ENCODE results near the gene RIMKLB.

Gene RIMKLB

DNA sequence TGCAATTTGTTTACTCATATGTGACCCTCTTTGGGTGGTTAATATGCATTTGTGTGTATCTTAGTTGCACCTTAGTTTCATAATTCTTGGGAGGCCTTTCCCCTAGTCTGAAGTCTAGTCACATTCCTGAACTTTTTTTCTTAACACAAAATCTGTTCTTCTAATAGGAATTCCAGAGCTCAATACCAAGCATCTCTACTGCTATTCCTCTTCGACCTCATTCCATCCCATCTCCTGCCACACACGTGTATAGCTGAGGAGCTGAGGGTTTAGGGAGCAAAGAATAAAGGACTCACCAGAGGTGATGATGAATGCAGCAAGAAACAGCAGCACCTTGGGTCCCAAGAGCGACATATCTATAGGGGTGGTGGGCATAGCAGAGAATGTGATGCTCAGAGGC lies 36.0 kb upstream of the RIMKLB start:
- in situ Hi-C loops (cut with HindIII; ENCODE audit: low pct_ligation_motif_present, low sequenced_read_pairs): no loop called here
- Histone ChIP-seq H3K36me3 (replicated peaks) (no peaks in the 10 kb centered on the region), H3K4me3 (ENCODE audit: low read depth, low read length) (no peak overlapping the region), H3K27ac (no peak overlapping the region), H3K27me3 (replicated peaks) (no peaks in the 10 kb centered on the region)
- TF ChIP-seq CTCF (IDR thresholded peaks at IDR 0.05; ENCODE audit: low read depth, low read length, missing control alignments): no peak
- DNase-seq: no peak

DNA sequence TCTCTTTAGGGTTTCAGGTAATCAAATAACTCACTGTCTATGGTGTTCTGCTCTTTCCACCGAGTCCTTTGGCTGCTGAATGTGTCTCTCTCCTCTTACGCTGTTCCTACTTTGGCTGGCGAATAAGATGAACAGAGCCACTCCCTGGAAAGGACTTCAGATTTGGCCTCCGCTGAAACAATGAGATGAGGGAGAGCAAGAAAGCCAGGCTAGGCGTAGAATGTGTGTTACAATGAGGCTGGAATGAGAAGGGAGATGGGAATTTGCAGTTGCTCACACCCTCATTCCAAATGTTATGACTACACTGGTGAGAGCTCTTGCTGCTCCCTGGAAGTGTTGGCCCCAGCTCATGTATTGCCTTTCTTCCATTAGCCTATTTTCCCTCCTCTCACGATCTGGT lies 35.2 kb upstream of the RIMKLB start, which contains the start of gene MFAP5:
TSS of gene MFAP5 (minus strand) at position 234 of the 400 bp plus-strand sequence. CDS start 722 bp downstream, outside the sequence.
- in situ Hi-C loops (cut with HindIII; ENCODE audit: low pct_ligation_motif_present, low sequenced_read_pairs): no loop called here
- no peak for TF ChIP-seq CTCF (IDR thresholded peaks at IDR 0.05; ENCODE audit: low read depth, low read length, missing control alignments)
- DNase-seq: no peak
- no peaks in the 10 kb centered on the region for H3K36me3 ChIP-seq (replicated peaks)
- no peak within 1 kb of the TSS for H3K4me3 ChIP-seq (ENCODE audit: low read depth, low read length)
- H3K27me3 ChIP-seq (replicated peaks): no peaks in the 10 kb centered on the region
- no peak within 1 kb of the TSS for H3K27ac ChIP-seq

DNA sequence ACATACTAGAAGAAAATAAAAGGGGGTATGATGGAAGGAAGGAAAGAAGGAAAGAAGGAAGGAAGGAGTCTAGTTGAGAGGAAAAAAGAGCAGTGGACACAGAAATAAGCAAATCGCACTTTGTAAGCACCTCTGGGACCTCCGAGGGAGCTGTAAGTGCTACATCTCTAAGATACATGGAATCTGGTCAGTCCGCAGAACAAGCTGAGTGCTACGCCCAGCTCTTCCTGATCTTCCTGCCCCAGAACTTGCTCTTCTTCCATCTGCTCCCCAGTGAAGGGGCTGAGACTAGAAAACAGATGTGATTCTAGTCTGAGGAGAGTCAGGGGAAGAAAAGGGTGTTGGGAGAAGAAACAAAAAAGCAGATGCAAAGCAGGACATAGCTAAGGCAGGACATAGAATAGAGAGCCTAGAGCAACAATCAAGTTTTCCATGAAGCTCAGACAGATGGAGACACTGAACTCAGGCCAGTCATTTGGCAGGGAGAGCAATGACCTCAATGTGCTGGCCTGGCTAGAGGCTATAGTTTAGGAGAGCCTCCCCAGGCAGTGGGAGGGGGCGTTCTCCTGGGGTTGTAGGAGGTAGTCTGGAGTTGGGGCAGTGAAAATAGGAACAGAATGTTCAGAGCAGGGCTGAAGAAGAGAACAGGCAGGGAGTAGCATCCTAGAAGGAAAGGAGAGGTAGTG lies 33.4 kb upstream of the RIMKLB start:
- in situ Hi-C loops (cut with HindIII; ENCODE audit: low pct_ligation_motif_present, low sequenced_read_pairs): no loop called here
- Histone ChIP-seq H3K27me3 (replicated peaks) (no peaks in the 10 kb centered on the region), H3K27ac (no peak overlapping the region), H3K36me3 (replicated peaks) (no peaks in the 10 kb centered on the region), H3K4me3 (ENCODE audit: low read depth, low read length) (no peak overlapping the region)
- no peak for DNase-seq
- no peak for TF ChIP-seq CTCF (IDR thresholded peaks at IDR 0.05; ENCODE audit: low read depth, low read length, missing control alignments)

GRCh38 chr12:8665759-8666158 lies 32.0 kb upstream of the RIMKLB start:
- Histone ChIP-seq H3K4me3 (ENCODE audit: low read depth, low read length) (no peak overlapping the region), H3K27me3 (replicated peaks) (no peaks in the 10 kb centered on the region), H3K27ac (no peak overlapping the region), H3K36me3 (replicated peaks) (no peaks in the 10 kb centered on the region)
- in situ Hi-C loops (cut with HindIII; ENCODE audit: low pct_ligation_motif_present, low sequenced_read_pairs): no loop called here
- TF ChIP-seq CTCF (IDR thresholded peaks at IDR 0.05; ENCODE audit: low read depth, low read length, missing control alignments): no peak
- no peak for DNase-seq

- in situ Hi-C loops (cut with HindIII; ENCODE audit: low pct_ligation_motif_present, low sequenced_read_pairs): no loop called here
- no peak for TF ChIP-seq CTCF (IDR thresholded peaks at IDR 0.05; ENCODE audit: low read depth, low read length, missing control alignments)
- no peak overlapping the region for H3K27ac ChIP-seq
- H3K36me3 ChIP-seq (replicated peaks): no peaks in the 10 kb centered on the region
- no peaks in the 10 kb centered on the region for H3K27me3 ChIP-seq (replicated peaks)
- no peak overlapping the region for H3K4me3 ChIP-seq (ENCODE audit: low read depth, low read length)
- no peak for DNase-seq
Measured at GRCh38 chr12:8667270-8667669, 30.5 kb upstream of the RIMKLB start.

DNA sequence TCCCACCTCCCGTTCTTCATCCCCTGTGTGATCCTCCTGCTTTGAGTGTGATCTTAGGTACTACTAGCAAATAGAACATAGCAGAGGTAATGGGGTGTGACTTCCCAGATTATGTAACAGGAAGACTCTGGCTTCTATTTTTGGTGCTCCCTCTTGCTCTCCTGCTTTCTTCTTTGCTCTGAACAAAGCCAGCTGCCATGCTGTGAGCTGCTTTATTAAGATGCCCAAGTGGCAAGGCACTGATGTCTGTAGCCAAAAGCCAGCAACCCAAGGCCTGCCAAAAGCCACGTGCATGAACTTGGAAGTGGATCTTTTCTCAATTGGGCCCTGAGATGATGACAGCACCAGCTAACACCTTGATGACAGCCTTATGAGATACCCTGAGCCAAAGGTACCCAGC lies 29.4 kb upstream of the RIMKLB start:
- Histone ChIP-seq H3K36me3 (replicated peaks) (no peaks in the 10 kb centered on the region), H3K4me3 (ENCODE audit: low read depth, low read length) (no peak overlapping the region), H3K27me3 (replicated peaks) (no peaks in the 10 kb centered on the region), H3K27ac (no peak overlapping the region)
- in situ Hi-C loops (cut with HindIII; ENCODE audit: low pct_ligation_motif_present, low sequenced_read_pairs): no loop called here
- TF ChIP-seq CTCF (IDR thresholded peaks at IDR 0.05; ENCODE audit: low read depth, low read length, missing control alignments): no peak
- no peak for DNase-seq

Measured in brain microvascular endothelial cell (primary cell).